Measurements from ENCODE around the gene NINL. TPM values are rescaled to one million over a fixed set of nuclear protein-coding genes. Genes with fewer than 3 reads are reported as not detected.

The NINL gene
- total RNA-seq, 4 donors from 2014 or later: 2.5 to 11.6 (median 4.7) TPM

- peaks cover 24 to 88% (median 53%) of the 10 kb centered on the region in 3 donors for H3K4me1 ChIP-seq
- intact Hi-C loops (cut with DNase I): no loop called here
- peak overlapping the region in 2 of 4 donors; percentile 5 to 48 for H3K27ac ChIP-seq
- no peak overlapping the region for H3K4me3 ChIP-seq
- TF ChIP-seq CTCF (IDR thresholded peaks at IDR 0.05): no peak
- TF ChIP-seq POLR2A (IDR thresholded peaks at IDR 0.05): no peak
- no CpG with 5 or more reads among the region's 12 CpGs for WGBS, 2 donors
- no peaks in the 10 kb centered on the region for H3K9me3 ChIP-seq
- peaks cover 0 to 45% (median 0%) of the 10 kb centered on the region in 3 donors for H3K36me3 ChIP-seq
- DNase-seq: no peak
- no peaks in the 10 kb centered on the region for H3K27me3 ChIP-seq
Measured at GRCh38 chr20:25481918-25482253, 103.4 kb downstream of the NINL start.

- TF ChIP-seq POLR2A (IDR thresholded peaks at IDR 0.05) (no peak), CTCF (IDR thresholded peaks at IDR 0.05) (no peak)
- peaks cover 24 to 83% (median 48%) of the 10 kb centered on the region in 3 donors for H3K4me1 ChIP-seq
- H3K4me3 ChIP-seq: no peak overlapping the region
- peaks cover 0 to 50% (median 0%) of the 10 kb centered on the region in 3 donors for H3K36me3 ChIP-seq
- intact Hi-C loops (cut with DNase I): no loop called here
- H3K9me3 ChIP-seq: no peaks in the 10 kb centered on the region
- peak overlapping the region in 2 of 4 donors; percentile 5 to 48 for H3K27ac ChIP-seq
- WGBS, 2 donors: 60 to 62% methylated on average over 1 to 8 of the region's 11 CpGs
- no peak for DNase-seq
- no peaks in the 10 kb centered on the region for H3K27me3 ChIP-seq
Measured at GRCh38 chr20:25481235-25481917, 104.0 kb downstream of the NINL start.

DNA sequence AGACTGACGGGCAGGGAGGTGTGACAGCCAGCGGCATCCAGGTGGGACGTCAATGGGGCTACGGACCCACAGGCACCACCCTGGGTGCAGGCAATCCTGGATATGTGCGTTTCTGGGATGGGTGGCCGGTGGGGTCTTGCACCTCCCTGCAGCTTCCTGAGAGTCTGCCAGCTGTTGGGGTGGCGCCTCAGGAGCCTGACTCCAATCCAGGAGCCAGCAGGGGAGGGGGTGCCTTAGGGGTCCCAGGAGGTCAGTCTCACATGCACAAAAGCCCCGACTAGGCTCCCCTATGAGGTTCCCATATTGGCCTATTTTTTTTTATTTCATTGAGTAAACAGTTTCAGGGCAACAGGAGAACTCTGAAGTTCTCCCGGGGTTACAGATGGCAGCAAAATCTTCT lies 104.5 kb downstream of the NINL start:
- DNase-seq: no peak
- peaks cover 0 to 55% (median 0%) of the 10 kb centered on the region in 3 donors for H3K36me3 ChIP-seq
- intact Hi-C loops (cut with DNase I): no loop called here
- no peak for TF ChIP-seq POLR2A (IDR thresholded peaks at IDR 0.05)
- no peak for TF ChIP-seq CTCF (IDR thresholded peaks at IDR 0.05)
- 50 to 81% methylated on average over 1 to 7 of the region's 9 CpGs for WGBS, 2 donors
- peaks cover 24 to 77% (median 47%) of the 10 kb centered on the region in 3 donors for H3K4me1 ChIP-seq
- no peaks in the 10 kb centered on the region for H3K27me3 ChIP-seq
- H3K9me3 ChIP-seq: no peaks in the 10 kb centered on the region
- H3K27ac ChIP-seq: no peak overlapping the region
- H3K4me3 ChIP-seq: no peak overlapping the region

- intact Hi-C loops (cut with DNase I): no loop called here
Measured at GRCh38 chr20:25480156-25480555, 105.2 kb downstream of the NINL start.

More at GRCh38 chr20:25480156-25480555, 105.2 kb downstream of the NINL start:
- Histone ChIP-seq H3K4me1 (peaks cover 21 to 70% (median 40%) of the 10 kb centered on the region in 3 donors), H3K27ac (no peak overlapping the region), H3K27me3 (no peaks in the 10 kb centered on the region), H3K36me3 (peaks cover 0 to 58% (median 0%) of the 10 kb centered on the region in 3 donors), H3K4me3 (no peak overlapping the region), H3K9me3 (no peaks in the 10 kb centered on the region)
- 84 to 90% methylated on average over 4 to 6 of the region's 7 CpGs for WGBS, 2 donors
- DNase-seq: no peak
- TF ChIP-seq POLR2A (IDR thresholded peaks at IDR 0.05): no peak
- TF ChIP-seq CTCF (IDR thresholded peaks at IDR 0.05): no peak
